ENCODE results near the gene NSG2. TPM values are rescaled to one million over a fixed set of nuclear protein-coding genes. Genes with fewer than 3 reads are reported as not detected.

NSG2 gene
- total and polyA plus RNA-seq, 12 donors = 0.11 to 0.82 (median 0.34) TPM; not detected in 2

GRCh38 chr5:174155281-174155680 lies 109.8 kb downstream of the NSG2 start:
- 67 to 69% methylated on average over 1 of the region's 1 CpG for WGBS, 2 donors
- Histone ChIP-seq H3K27ac (no peak overlapping the region), H3K27me3 (peaks cover 0 to 13% (median 0%) of the 10 kb centered on the region in 7 donors), H3K9me3 (peaks cover 0 to 25% (median 10%) of the 10 kb centered on the region in 11 donors), H3K4me1 (no peaks in the 10 kb centered on the region), H3K4me3 (no peak overlapping the region), H3K36me3 (no peaks in the 10 kb centered on the region)
- TF ChIP-seq CTCF (IDR thresholded peaks at IDR 0.05) = no peak
- intact Hi-C loops (cut with DNase I) = no loop called here
- ATAC-seq (no peak), DNase-seq (no peak)

GRCh38 chr5:174155706-174156105 lies 110.2 kb downstream of the NSG2 start:
- no peak overlapping the region for H3K4me3 ChIP-seq
- no peak for ATAC-seq
- H3K27ac ChIP-seq = no peak overlapping the region
- TF ChIP-seq CTCF (IDR thresholded peaks at IDR 0.05) = no peak
- H3K9me3 ChIP-seq = peaks cover 0 to 25% (median 10%) of the 10 kb centered on the region in 11 donors
- H3K27me3 ChIP-seq = peaks cover 0 to 13% (median 0%) of the 10 kb centered on the region in 7 donors
- 39 to 44% methylated on average over 3 of the region's 3 CpGs for WGBS, 2 donors
- intact Hi-C loops (cut with DNase I) = no loop called here
- no peaks in the 10 kb centered on the region for H3K36me3 ChIP-seq
- no peak for DNase-seq
- no peaks in the 10 kb centered on the region for H3K4me1 ChIP-seq

- TF ChIP-seq CTCF (IDR thresholded peaks at IDR 0.05) = no peak
- Histone ChIP-seq H3K27me3 (peaks cover 0 to 13% (median 0%) of the 10 kb centered on the region in 7 donors), H3K4me3 (no peak overlapping the region), H3K4me1 (no peaks in the 10 kb centered on the region), H3K9me3 (peaks cover 0 to 25% (median 10%) of the 10 kb centered on the region in 11 donors), H3K36me3 (no peaks in the 10 kb centered on the region), H3K27ac (no peak overlapping the region)
- no peak for DNase-seq
- WGBS, 2 donors = 79 to 86% methylated on average over 5 of the region's 5 CpGs
- no peak for ATAC-seq
- intact Hi-C loops (cut with DNase I) = no loop called here
These were observed 111.5 kb downstream of the NSG2 start for GRCh38 chr5:174157048-174157447.

Other genes with a start within 250 kb of the NSG2 start
- gene CPEB4, start 157.4 kb upstream of the NSG2 start, total RNA-seq = 100 to 1,000 TPM; 116 to 279 (median 187) TPM
- 10 to 100 TPM; 29.4 to 35.4 TPM for gene CPEB4, start 157.4 kb upstream of the NSG2 start, polyA plus RNA-seq
- gene C5orf47, start 56.5 kb upstream of the NSG2 start, total RNA-seq = under 1 TPM in 6 of 10 donors, not detected in 4; 0.09 to 0.31 (median 0.21) TPM
- under 1 TPM in 1 of 2 donors, not detected in 1; 0.09 TPM for gene C5orf47, start 56.5 kb upstream of the NSG2 start, polyA plus RNA-seq

All from heart right ventricle (tissue), 16 donors.